Measurements from ENCODE around the gene CPEB4.

The CPEB4 gene

DNA sequence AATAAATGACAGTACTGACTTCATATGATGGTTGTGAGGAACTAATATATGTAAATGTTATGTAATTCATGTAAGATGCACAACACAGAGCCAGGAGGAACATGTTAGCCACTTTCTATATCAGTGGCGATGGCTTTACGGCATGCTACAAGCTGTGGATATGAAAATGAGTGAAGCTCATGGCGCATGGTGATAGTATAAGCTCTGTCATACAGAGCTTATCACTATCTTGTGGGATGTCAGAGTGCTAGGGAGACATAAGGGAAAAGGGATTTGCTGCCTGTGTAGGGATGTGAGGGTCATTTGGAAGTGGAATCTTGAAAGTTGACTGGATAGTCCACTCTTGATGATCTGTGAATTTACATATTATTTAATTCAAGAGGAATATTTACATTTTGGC, 13.6 kb downstream of the CPEB4 start:
- H3K4me1 ChIP-seq (ENCODE audit: low read length): peaks cover 7% of the 10 kb centered on the region
- H3K9ac ChIP-seq (ENCODE audit: low read length): no peak overlapping the region
- no peaks in the 10 kb centered on the region for H3K36me3 ChIP-seq (replicated peaks; ENCODE audit: low read depth, low read length)
- H3K79me2 ChIP-seq (ENCODE audit: low read length): no peaks in the 10 kb centered on the region
- no peaks in the 10 kb centered on the region for H3K9me3 ChIP-seq (ENCODE audit: insufficient read depth, low read length)
- H3K27ac ChIP-seq (ENCODE audit: low read length): no peak overlapping the region
- H4K20me1 ChIP-seq (ENCODE audit: insufficient read depth, low read length): no peaks in the 10 kb centered on the region
- no peak overlapping the region for H2AFZ ChIP-seq (ENCODE audit: low read depth, low read length)
- no peak overlapping the region for H3K4me3 ChIP-seq (ENCODE audit: low read length)
- no peaks in the 10 kb centered on the region for H3K27me3 ChIP-seq (ENCODE audit: low read depth, low read length)
- TF ChIP-seq, protein P1, sequence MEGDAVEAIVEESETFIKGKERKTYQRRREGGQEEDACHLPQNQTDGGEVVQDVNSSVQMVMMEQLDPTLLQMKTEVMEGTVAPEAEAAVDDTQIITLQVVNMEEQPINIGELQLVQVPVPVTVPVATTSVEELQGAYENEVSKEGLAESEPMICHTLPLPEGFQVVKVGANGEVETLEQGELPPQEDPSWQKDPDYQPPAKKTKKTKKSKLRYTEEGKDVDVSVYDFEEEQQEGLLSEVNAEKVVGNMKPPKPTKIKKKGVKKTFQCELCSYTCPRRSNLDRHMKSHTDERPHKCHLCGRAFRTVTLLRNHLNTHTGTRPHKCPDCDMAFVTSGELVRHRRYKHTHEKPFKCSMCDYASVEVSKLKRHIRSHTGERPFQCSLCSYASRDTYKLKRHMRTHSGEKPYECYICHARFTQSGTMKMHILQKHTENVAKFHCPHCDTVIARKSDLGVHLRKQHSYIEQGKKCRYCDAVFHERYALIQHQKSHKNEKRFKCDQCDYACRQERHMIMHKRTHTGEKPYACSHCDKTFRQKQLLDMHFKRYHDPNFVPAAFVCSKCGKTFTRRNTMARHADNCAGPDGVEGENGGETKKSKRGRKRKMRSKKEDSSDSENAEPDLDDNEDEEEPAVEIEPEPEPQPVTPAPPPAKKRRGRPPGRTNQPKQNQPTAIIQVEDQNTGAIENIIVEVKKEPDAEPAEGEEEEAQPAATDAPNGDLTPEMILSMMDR (IDR thresholded peaks at IDR 0.05; ENCODE audit: low read depth, low read length): no peak
- no peak for TF ChIP-seq EZH2phosphoT487 (IDR thresholded peaks at IDR 0.05; ENCODE audit: low read depth)
- no peak overlapping the region for H3K4me2 ChIP-seq (ENCODE audit: low read length)

DNA sequence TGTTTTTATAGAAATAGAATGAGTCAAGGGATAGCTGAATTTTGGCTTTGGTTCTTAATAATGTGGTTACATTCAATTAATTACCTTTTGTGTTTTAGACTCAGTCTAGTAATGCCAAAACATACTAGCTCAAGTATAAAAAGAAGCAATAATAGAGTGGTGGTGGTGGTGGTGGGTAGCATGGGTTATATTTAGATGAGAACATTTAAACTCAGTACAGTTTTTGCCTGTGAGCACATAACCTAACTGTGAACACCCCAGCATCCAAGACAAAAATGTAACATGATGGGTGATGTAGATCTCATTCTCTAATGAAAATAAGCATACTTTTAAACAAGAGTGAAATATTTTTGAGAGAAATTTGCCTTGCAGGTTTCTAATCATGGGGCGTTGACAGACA, 14.2 kb downstream of the CPEB4 start:
- H4K20me1 ChIP-seq (ENCODE audit: insufficient read depth, low read length): no peaks in the 10 kb centered on the region
- H3K9ac ChIP-seq (ENCODE audit: low read length): no peak overlapping the region
- TF ChIP-seq, protein P1 (IDR thresholded peaks at IDR 0.05; ENCODE audit: low read depth, low read length): no peak
- no peak for TF ChIP-seq EZH2phosphoT487 (IDR thresholded peaks at IDR 0.05; ENCODE audit: low read depth)
- H3K4me1 ChIP-seq (ENCODE audit: low read length): peaks cover 9% of the 10 kb centered on the region
- no peaks in the 10 kb centered on the region for H3K27me3 ChIP-seq (ENCODE audit: low read depth, low read length)
- no peak overlapping the region for H3K4me2 ChIP-seq (ENCODE audit: low read length)
- no peaks in the 10 kb centered on the region for H3K9me3 ChIP-seq (ENCODE audit: insufficient read depth, low read length)
- H2AFZ ChIP-seq (ENCODE audit: low read depth, low read length): no peak overlapping the region
- H3K4me3 ChIP-seq (ENCODE audit: low read length): no peak overlapping the region
- H3K79me2 ChIP-seq (ENCODE audit: low read length): no peaks in the 10 kb centered on the region
- H3K27ac ChIP-seq (ENCODE audit: low read length): no peak overlapping the region
- no peaks in the 10 kb centered on the region for H3K36me3 ChIP-seq (replicated peaks; ENCODE audit: low read depth, low read length)

DNA sequence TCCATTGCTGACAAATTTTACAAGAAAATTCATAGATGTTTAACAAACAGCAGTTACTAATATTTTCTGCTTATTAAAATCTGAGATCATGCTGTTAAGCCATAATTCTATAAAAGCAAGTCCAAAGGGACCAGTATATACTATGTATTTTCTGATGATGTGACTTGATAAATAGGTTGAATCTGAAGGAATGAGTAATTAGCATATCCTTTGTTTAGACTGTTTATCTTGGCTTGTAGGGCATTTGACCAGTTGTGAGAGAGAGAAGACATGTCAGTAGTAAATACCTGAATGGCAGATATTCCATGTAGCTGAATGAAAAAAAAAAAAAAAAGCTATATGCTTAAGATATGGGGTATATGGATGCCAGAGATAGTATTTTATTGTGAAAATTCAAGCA, 14.6 kb downstream of the CPEB4 start:
- Histone ChIP-seq H3K4me3 (ENCODE audit: low read length) (no peak overlapping the region), H4K20me1 (ENCODE audit: insufficient read depth, low read length) (no peaks in the 10 kb centered on the region), H3K36me3 (replicated peaks; ENCODE audit: low read depth, low read length) (no peaks in the 10 kb centered on the region), H3K9me3 (ENCODE audit: insufficient read depth, low read length) (no peaks in the 10 kb centered on the region), H3K27ac (ENCODE audit: low read length) (no peak overlapping the region), H2AFZ (ENCODE audit: low read depth, low read length) (no peak overlapping the region), H3K4me1 (ENCODE audit: low read length) (peaks cover 13% of the 10 kb centered on the region), H3K9ac (ENCODE audit: low read length) (no peak overlapping the region), H3K79me2 (ENCODE audit: low read length) (no peaks in the 10 kb centered on the region), H3K4me2 (ENCODE audit: low read length) (no peak overlapping the region), H3K27me3 (ENCODE audit: low read depth, low read length) (no peaks in the 10 kb centered on the region)
- TF ChIP-seq EZH2phosphoT487 (IDR thresholded peaks at IDR 0.05; ENCODE audit: low read depth): no peak
- TF ChIP-seq, protein P1 (IDR thresholded peaks at IDR 0.05; ENCODE audit: low read depth, low read length): no peak

DNA sequence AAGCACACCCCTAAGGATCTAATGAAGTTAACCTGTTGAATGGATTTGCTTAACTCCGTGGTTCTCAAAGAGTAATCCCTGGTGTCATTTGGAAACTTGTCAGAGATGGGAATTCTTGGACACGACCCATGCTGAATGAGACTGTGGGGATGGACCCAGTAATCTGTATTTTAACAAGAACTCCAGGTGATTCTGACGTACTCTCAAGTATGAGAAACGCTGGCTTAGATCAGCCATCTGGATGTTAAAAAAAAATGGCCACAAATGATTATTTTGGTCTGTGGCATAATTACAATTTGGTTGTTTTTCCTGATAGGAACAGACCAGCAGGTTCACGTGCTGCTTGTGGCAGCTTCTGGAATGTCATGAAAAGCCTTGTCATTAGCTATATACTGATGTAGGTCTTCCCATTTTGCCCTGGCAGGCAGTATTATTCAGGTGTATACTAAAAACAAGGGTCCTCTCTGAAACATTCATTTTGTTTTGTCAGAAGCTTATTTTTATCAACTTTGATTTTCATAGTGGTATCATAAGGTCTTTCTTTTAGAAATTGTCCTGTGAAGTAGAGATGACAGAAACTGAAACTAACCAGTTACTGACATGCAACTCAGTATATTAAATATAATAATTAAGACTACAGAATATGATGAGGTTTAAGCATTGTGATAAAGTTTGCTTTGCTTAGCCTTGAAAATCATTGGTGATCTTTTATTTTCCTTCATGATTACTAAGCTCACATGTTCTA, 15.4 kb downstream of the CPEB4 start:
- H3K4me3 ChIP-seq (ENCODE audit: low read length): no peak overlapping the region
- no peaks in the 10 kb centered on the region for H4K20me1 ChIP-seq (ENCODE audit: insufficient read depth, low read length)
- no peak overlapping the region for H2AFZ ChIP-seq (ENCODE audit: low read depth, low read length)
- TF ChIP-seq, protein P1 (IDR thresholded peaks at IDR 0.05; ENCODE audit: low read depth, low read length): no peak
- TF ChIP-seq EZH2phosphoT487 (IDR thresholded peaks at IDR 0.05; ENCODE audit: low read depth): no peak
- H3K9ac ChIP-seq (ENCODE audit: low read length): no peak overlapping the region
- H3K27ac ChIP-seq (ENCODE audit: low read length): no peak overlapping the region
- H3K79me2 ChIP-seq (ENCODE audit: low read length): no peaks in the 10 kb centered on the region
- H3K36me3 ChIP-seq (replicated peaks; ENCODE audit: low read depth, low read length): no peaks in the 10 kb centered on the region
- H3K9me3 ChIP-seq (ENCODE audit: insufficient read depth, low read length): no peaks in the 10 kb centered on the region
- no peaks in the 10 kb centered on the region for H3K27me3 ChIP-seq (ENCODE audit: low read depth, low read length)
- H3K4me2 ChIP-seq (ENCODE audit: low read length): peak overlapping the region; percentile 5; the same call in 1 of the 2 replicates
- H3K4me1 ChIP-seq (ENCODE audit: low read length): peaks cover 20% of the 10 kb centered on the region

All from OCI-LY3 (cell line).